Astrocyte (in vitro differentiated cells and primary cell): ENCODE data around the gene DELE1. TPM values are rescaled to one million over a fixed set of nuclear protein-coding genes. Genes with fewer than 3 reads are reported as not detected.

ENCODE experiments used
- DNase-seq: peaks from one replicate; pipeline ENCODE4 v3.0.0-alpha.2; 2010; ENCODE audit warnings: low read depth
- FAIRE-seq: peaks from 2 replicates; lab custom pipeline; 2011; peaks lifted over from hg19 to GRCh38; lab: Jason Lieb, UNC
- H2AFZ ChIP-seq: 2 replicates; pipeline ENCODE4 v1.6.0; 2012; ENCODE audit warnings: low read depth, low read length, inconsistent platforms
- H3K27ac ChIP-seq: 2 replicates; pipeline ENCODE4 v1.5.1; 2011; ENCODE audit warnings: low read depth, low read length, inconsistent platforms
- H3K27me3 ChIP-seq: 2 replicates; pipeline ENCODE4 v1.6.0; 2011; ENCODE audit warnings: low read length, inconsistent platforms; ENCODE audit not compliant: insufficient read depth
- H3K36me3 ChIP-seq: 2 replicates; pipeline ENCODE4 v1.5.1; 2011; ENCODE audit warnings: low read length, inconsistent platforms; ENCODE audit not compliant: insufficient read depth
- H3K4me1 ChIP-seq: 2 replicates; pipeline ENCODE4 v1.5.1; 2011; ENCODE audit warnings: low read length, inconsistent platforms; ENCODE audit not compliant: insufficient read depth
- H3K4me2 ChIP-seq: 2 replicates; pipeline ENCODE4 v1.6.0; 2012; ENCODE audit warnings: low read length, inconsistent platforms
- H3K4me3 ChIP-seq: 2 replicates; pipeline ENCODE4 v1.5.1; 2011; ENCODE audit warnings: low read depth, mild to moderate bottlenecking, low read length, inconsistent platforms; ENCODE audit not compliant: insufficient read depth
- H3K79me2 ChIP-seq: 2 replicates; pipeline ENCODE4 v1.6.0; 2012; ENCODE audit warnings: mild to moderate bottlenecking, low read length, inconsistent platforms; ENCODE audit not compliant: insufficient read depth
- H3K9ac ChIP-seq: 2 replicates; pipeline ENCODE4 v1.6.0; 2012; ENCODE audit warnings: mild to moderate bottlenecking, low read length, inconsistent platforms
- H3K9me3 ChIP-seq: 2 replicates; pipeline ENCODE4 v1.5.1; 2012; ENCODE audit warnings: low read depth, mild to moderate bottlenecking, low read length, inconsistent platforms; ENCODE audit not compliant: insufficient read depth
- H4K20me1 ChIP-seq: 2 replicates; pipeline ENCODE4 v1.6.0; 2012; ENCODE audit warnings: low read length, inconsistent platforms; ENCODE audit not compliant: insufficient read depth
- H3K27ac Mint-ChIP-seq: one replicate; pipeline ENCODE4 v1.8.0; 2021; ENCODE audit warnings: mild to moderate bottlenecking, mixed read lengths; ENCODE audit not compliant: unreplicated experiment
- H3K27me3 Mint-ChIP-seq: one replicate; pipeline ENCODE4 v1.8.0; 2021; ENCODE audit warnings: low read depth, mixed read lengths; ENCODE audit not compliant: unreplicated experiment
- H3K36me3 Mint-ChIP-seq: one replicate; pipeline ENCODE4 v1.8.0; 2021; ENCODE audit warnings: low read depth, mixed read lengths; ENCODE audit not compliant: unreplicated experiment
- H3K4me1 Mint-ChIP-seq: one replicate; pipeline ENCODE4 v1.8.0; 2021; ENCODE audit warnings: low read depth, mixed read lengths; ENCODE audit not compliant: unreplicated experiment
- H3K4me3 Mint-ChIP-seq: one replicate; pipeline ENCODE4 v1.8.0; 2021; ENCODE audit warnings: mild to moderate bottlenecking, moderate library complexity, mixed read lengths; ENCODE audit not compliant: unreplicated experiment
- H3K9me3 Mint-ChIP-seq: one replicate; pipeline ENCODE4 v1.8.0; 2021; ENCODE audit warnings: mild to moderate bottlenecking, mixed read lengths; ENCODE audit not compliant: unreplicated experiment
- CTCF ChIP-seq: IDR thresholded peaks from 2 replicates; pipeline ENCODE4 v1.5.1; 2011; ENCODE audit warnings: low read depth, mild to moderate bottlenecking, inconsistent platforms, low read length, moderate library complexity; ENCODE audit not compliant: insufficient read depth
- EZH2 ChIP-seq: IDR thresholded peaks from 2 replicates; pipeline ENCODE4 v1.6.1; 2012; ENCODE audit warnings: mild to moderate bottlenecking, low read length, inconsistent platforms; ENCODE audit not compliant: insufficient read depth
- total RNA-seq: library from RNA; stranded (reverse); gene quantifications from 2 replicates; pipeline ENCODE4 v1.2.1, GENCODE V29; 2021

The DELE1 gene
- total RNA-seq, 1 donor from 2014 or later = 37.6 TPM

DNA sequence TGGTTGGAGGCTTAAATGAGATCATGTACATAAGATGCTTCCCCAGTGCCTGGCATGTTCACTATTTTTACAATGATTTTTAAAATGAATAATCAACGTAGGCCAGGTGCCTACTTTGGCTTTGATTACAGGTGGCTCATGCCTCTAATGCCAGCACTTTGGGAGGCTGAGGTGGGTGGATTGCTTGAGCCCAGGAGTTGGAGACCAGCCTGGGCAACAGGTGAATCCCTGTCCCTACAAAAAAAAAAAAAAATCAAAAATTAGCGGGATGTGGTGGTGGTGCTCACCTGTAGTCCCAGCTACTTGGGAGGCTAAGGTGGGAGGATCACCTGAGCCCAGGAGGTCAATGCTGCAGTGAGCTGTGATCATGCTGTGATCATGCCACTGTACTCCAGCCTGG lies 25.1 kb downstream of the DELE1 start:
- no peak overlapping the region for H3K27ac Mint-ChIP-seq
- H3K36me3 ChIP-seq = no peaks in the 10 kb centered on the region

DNA sequence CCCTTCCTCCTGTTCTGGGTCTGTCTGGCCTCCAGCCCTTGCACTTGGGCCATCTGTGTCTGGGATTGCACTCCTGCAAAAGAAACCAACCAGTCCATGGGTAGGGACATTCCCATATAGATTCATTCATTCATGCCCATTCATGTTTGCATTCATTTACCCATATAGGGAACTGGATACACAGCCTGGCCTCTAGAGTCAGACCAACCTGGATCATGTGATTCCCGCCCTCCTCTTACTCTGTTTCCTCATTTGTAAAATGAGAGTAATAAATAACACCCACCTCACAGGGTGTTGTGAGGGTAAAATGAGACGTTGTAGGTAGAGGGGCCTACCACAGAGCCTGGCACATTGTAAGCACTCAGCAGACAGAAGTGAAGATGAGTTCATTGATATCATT lies 25.8 kb downstream of the DELE1 start:
- H3K9me3 ChIP-seq = no peaks in the 10 kb centered on the region
- H3K4me3 ChIP-seq = no peak overlapping the region
- H3K4me1 Mint-ChIP-seq = peaks cover 6% of the 10 kb centered on the region
- DNase-seq (no peak), FAIRE-seq (no peak)
- H4K20me1 ChIP-seq = no peaks in the 10 kb centered on the region
- no peak overlapping the region for H3K9ac ChIP-seq
- peaks cover 8% of the 10 kb centered on the region for H3K27me3 ChIP-seq
- TF ChIP-seq EZH2 (no peak), CTCF (no peak)
- H3K4me1 ChIP-seq = no peaks in the 10 kb centered on the region
- peaks cover 39% of the 10 kb centered on the region for H3K27me3 Mint-ChIP-seq
- no peaks in the 10 kb centered on the region for H3K9me3 Mint-ChIP-seq
- no peaks in the 10 kb centered on the region for H3K36me3 ChIP-seq
- no peaks in the 10 kb centered on the region for H3K79me2 ChIP-seq
- H2AFZ ChIP-seq = no peak overlapping the region
- H3K27ac Mint-ChIP-seq = peak overlapping the region; percentile 18
- H3K36me3 Mint-ChIP-seq = peaks cover 2% of the 10 kb centered on the region
- H3K4me2 ChIP-seq = no peak overlapping the region
- no peak overlapping the region for H3K27ac ChIP-seq
- H3K4me3 Mint-ChIP-seq = no peak overlapping the region

More for the DNA sequence above, 25.1 kb downstream of the DELE1 start:
- Mint-ChIP-seq H3K36me3 (peaks cover 2% of the 10 kb centered on the region), H3K27me3 (peaks cover 33% of the 10 kb centered on the region), H3K4me3 (no peak overlapping the region), H3K4me1 (peaks cover 6% of the 10 kb centered on the region), H3K9me3 (no peaks in the 10 kb centered on the region)
- H3K79me2 ChIP-seq = no peaks in the 10 kb centered on the region
- FAIRE-seq = no peak
- H3K27me3 ChIP-seq = peaks cover 8% of the 10 kb centered on the region
- TF ChIP-seq CTCF (no peak), EZH2 (no peak)
- H2AFZ ChIP-seq = no peak overlapping the region
- H3K9me3 ChIP-seq = no peaks in the 10 kb centered on the region
- H3K4me3 ChIP-seq = no peak overlapping the region
- H3K4me2 ChIP-seq = no peak overlapping the region
- no peaks in the 10 kb centered on the region for H4K20me1 ChIP-seq
- no peak overlapping the region for H3K9ac ChIP-seq
- no peak for DNase-seq
- no peak overlapping the region for H3K27ac ChIP-seq
- no peaks in the 10 kb centered on the region for H3K4me1 ChIP-seq

GRCh38 chr5:141950207-141951005 lies 26.7 kb downstream of the DELE1 start:
- Histone ChIP-seq H3K4me3 (no peak overlapping the region), H3K4me1 (no peaks in the 10 kb centered on the region), H3K27ac (no peak overlapping the region), H4K20me1 (no peaks in the 10 kb centered on the region), H3K27me3 (peaks cover under 1% of the 10 kb centered on the region), H3K9me3 (no peaks in the 10 kb centered on the region), H3K4me2 (no peak overlapping the region), H3K9ac (no peak overlapping the region), H3K79me2 (no peaks in the 10 kb centered on the region), H3K36me3 (no peaks in the 10 kb centered on the region), H2AFZ (no peak overlapping the region)
- no peak overlapping the region for H3K27ac Mint-ChIP-seq
- FAIRE-seq = no peak
- H3K4me1 Mint-ChIP-seq = peaks cover 6% of the 10 kb centered on the region
- H3K9me3 Mint-ChIP-seq = no peaks in the 10 kb centered on the region
- H3K36me3 Mint-ChIP-seq = peaks cover 2% of the 10 kb centered on the region
- no peak for TF ChIP-seq CTCF
- TF ChIP-seq EZH2 = no peak
- no peak overlapping the region for H3K4me3 Mint-ChIP-seq
- peaks cover 41% of the 10 kb centered on the region for H3K27me3 Mint-ChIP-seq
- DNase-seq = no peak
